ENCODE measurements around the gene TRIM40.
"Not testable (repeated sequence)": the region's sequence is repeated elsewhere in the genome, so short reads cannot be mapped to it uniquely, and the experiment has no call there.

Gene TRIM40

DNA sequence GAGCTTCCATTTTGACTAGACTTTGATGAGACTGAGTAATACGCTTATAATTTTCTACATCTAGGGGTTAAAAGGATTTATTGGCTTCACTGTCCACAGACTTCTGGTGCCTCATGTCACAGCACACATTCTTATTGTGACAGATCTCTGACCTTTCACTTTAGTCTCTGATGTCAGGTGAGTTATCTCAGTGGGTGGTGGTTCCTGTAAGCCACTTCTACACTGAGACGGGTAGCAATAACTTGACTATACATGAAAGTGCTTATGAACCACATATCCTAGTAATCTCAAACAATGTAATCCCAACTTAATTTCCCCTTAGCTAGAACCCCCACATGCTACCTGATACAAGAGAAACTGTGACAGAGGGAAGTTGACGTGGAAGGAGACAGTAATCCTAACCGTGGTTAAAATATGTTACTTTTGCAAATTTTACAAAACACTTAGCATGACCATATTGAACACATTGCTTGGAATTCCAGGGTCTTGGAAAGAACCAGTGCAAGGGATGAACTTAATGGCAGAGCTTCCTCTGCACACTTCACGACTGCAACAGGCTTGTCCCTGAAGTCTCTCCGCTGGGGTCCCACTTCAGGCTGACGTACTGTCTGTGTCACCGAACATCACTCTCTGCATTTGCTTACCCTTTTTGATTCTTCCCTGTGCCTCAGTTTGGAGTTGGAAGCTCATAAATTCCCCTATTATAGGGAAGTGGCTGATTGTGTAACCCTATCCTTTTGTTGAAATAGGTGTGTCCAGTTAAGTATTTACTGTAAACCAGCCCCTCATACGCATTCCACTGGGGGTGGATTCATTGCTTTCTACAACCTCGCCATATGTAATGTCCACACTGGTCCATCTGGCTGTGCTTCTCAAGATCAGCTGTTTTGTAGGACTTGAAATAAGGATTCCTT, 6.4 kb upstream of the TRIM40 start:
- Histone ChIP-seq H3K9me3 (ENCODE audit: control insufficient read depth, insufficient read depth, low read length) (no peaks in the 10 kb centered on the region), H3K36me3 (ENCODE audit: insufficient read depth, low read length) (no peaks in the 10 kb centered on the region), H3K9ac (ENCODE audit: low read depth, low read length) (no peak overlapping the region), H3K4me1 (ENCODE audit: insufficient read depth, low read length) (no peaks in the 10 kb centered on the region)

DNA sequence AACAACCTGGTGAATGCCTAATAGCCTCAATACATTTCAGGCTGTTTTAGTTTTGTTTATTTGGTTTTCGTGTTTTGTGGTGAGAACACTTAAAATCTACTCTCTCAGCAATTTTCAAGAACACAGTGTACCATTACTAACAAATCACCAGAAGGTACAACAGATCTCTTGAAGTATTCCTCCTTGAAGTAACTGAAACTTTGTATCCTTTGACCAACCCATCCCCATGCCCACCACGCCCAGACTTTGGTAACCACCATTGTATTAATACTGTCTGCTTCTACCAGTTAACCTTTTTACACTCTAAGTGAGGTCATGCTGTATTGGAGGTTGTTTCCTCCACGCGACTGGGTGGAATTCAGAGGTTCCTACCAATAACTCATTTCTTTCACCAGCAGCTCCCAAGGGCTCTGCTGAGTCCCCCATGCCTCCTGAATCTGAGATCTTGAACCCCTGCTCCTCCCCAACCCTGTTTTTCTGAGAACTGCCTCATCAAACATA, 5.7 kb upstream of the TRIM40 start:
- Histone ChIP-seq H3K9ac (ENCODE audit: low read depth, low read length) (no peak overlapping the region), H3K9me3 (ENCODE audit: control insufficient read depth, insufficient read depth, low read length) (no peaks in the 10 kb centered on the region), H3K4me1 (ENCODE audit: insufficient read depth, low read length) (no peaks in the 10 kb centered on the region)

DNA sequence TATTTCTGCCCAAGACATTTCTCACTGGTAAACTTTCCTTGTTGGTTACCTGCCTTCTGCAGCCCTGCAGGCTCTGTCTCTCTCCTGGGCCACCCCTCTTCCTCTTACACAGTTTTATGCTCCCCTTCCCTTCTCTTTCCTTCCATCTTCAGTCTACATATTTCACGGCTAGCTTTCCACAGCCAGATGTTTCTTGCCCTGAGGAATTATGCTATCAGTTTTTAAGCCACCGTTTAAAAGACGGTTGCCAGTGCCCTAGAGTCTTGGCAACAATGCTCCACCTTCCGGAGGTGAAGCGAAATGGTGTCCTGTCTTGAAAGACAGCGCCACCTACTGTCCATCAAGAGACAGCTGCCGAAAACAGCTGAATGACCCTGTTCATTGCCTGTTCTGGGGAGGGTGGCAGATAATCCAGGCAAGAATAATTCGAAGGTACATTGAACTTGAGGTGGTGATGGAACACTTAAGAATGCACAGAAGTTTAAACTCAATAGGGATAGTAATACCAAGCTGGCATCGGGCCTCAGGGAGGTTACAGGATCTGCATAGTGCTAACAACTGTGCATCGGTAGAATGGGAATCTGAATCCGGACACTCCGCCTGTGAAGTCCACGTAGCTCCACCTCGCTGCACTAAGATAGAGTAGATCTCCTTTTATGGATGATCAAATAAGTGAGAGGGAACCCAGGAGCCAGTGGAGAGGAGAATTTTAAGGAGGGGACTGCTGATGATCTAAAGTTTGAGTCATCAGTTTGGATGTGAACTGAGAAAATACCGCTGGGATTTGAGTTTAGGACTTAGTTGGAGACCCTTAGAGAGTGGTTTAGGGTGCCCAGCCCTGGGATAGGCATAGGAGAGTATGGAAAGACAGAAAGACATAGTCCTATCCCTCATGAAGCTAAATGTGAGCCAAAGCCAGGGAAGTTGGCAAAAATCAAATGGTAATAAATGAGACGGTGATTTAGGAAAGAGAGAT, 4.8 kb upstream of the TRIM40 start:
- no peak overlapping the region for H3K9ac ChIP-seq (ENCODE audit: low read depth, low read length)
- H3K4me1 ChIP-seq (ENCODE audit: insufficient read depth, low read length): no peaks in the 10 kb centered on the region
- no peaks in the 10 kb centered on the region for H3K9me3 ChIP-seq (ENCODE audit: control insufficient read depth, insufficient read depth, low read length)
- no peaks in the 10 kb centered on the region for H3K36me3 ChIP-seq (ENCODE audit: insufficient read depth, low read length)

More for the DNA sequence above, 5.7 kb upstream of the TRIM40 start:
- H3K36me3 ChIP-seq (ENCODE audit: insufficient read depth, low read length): no peaks in the 10 kb centered on the region

DNA sequence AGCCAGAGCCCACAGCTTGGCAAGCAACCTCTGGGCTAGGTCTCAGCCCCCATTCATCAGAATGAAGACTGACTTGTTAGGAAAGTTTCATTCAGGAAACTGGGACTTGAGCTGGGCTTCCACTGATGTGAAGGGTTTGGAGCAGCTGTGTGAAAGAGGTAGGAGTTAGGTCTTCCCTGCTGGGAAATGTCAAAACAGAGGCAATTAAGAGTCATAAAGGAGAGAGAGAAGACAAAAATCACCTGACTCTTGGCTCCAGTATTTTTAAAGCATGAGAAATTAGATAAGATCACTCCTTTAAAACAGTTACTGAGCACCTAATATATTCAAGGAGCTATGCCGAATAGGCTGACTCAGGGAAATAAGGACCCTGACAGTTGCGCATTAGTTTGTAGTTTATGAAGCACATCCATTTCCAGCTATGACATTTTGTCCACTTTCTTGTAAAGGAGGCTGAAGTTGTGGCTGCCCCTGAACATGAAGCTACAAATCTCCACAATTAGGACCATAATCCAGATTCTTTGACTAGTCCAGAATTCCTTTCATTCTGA, 3.9 kb upstream of the TRIM40 start:
- no peak overlapping the region for H3K9ac ChIP-seq (ENCODE audit: low read depth, low read length)
- H3K9me3 ChIP-seq (ENCODE audit: control insufficient read depth, insufficient read depth, low read length): no peaks in the 10 kb centered on the region
- H3K36me3 ChIP-seq (ENCODE audit: insufficient read depth, low read length): no peaks in the 10 kb centered on the region
- H3K4me1 ChIP-seq (ENCODE audit: insufficient read depth, low read length): no peaks in the 10 kb centered on the region

DNA sequence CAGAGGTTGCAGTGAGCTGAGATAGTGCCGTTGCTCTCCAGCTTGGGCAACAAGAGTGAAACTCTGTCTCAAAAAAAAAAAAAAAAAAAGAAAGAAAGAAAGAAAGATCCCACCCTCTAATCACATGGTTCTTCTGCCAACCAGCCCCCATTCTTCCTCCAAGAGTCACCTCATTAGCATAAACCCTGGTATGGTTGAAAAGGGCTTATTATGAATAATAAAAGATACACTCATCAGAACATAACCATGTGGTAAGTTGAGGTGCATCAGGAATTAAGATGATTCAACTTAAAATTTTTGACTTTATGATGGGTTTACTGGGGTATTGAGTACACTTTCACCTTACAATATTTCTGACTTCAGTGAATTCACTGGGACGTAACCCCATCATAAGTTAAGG, 793 bp upstream of the TRIM40 start:
- no peak overlapping the region for H3K9ac ChIP-seq (ENCODE audit: low read depth, low read length)
- no peaks in the 10 kb centered on the region for H3K36me3 ChIP-seq (ENCODE audit: insufficient read depth, low read length)
- H3K4me1 ChIP-seq (ENCODE audit: insufficient read depth, low read length): no peaks in the 10 kb centered on the region
- H3K9me3 ChIP-seq (ENCODE audit: control insufficient read depth, insufficient read depth, low read length): no peaks in the 10 kb centered on the region

DNA sequence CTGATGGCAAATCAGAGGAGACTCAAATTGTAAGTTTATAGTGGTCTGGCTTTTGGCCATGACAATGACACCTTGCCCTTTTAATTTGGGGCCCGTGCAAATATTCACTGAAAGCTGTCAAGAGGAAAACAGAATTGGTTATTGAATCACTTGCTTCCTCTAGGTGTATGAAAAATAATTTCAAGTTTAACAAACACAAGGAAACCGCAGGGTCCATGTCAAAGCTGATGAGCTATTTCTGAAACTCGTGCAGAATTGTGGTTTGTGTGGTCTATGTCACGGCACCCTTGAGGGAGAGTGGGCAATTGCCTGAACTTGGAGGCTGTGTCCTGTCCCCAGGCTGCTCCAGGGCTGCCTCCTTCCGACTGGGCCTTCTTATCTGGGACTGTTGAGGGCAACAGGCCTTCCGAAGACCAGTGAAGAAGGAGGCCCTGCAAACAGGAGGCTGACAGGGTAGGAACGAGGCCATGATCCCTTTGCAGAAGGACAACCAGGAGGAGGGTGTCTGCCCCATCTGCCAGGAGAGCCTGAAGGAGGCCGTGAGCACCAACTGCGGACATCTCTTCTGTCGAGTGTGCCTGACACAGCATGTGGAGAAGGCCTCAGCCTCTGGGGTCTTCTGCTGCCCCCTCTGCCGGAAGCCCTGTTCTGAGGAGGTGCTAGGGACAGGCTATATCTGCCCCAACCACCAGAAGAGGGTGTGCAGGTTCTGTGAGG, 788 bp downstream of the TRIM40 start:
- Histone ChIP-seq H3K9me3 (ENCODE audit: control insufficient read depth, insufficient read depth, low read length) (no peaks in the 10 kb centered on the region), H3K36me3 (ENCODE audit: insufficient read depth, low read length) (no peaks in the 10 kb centered on the region), H3K9ac (ENCODE audit: low read depth, low read length) (no peak overlapping the region), H3K4me1 (ENCODE audit: insufficient read depth, low read length) (no peaks in the 10 kb centered on the region)

DNA sequence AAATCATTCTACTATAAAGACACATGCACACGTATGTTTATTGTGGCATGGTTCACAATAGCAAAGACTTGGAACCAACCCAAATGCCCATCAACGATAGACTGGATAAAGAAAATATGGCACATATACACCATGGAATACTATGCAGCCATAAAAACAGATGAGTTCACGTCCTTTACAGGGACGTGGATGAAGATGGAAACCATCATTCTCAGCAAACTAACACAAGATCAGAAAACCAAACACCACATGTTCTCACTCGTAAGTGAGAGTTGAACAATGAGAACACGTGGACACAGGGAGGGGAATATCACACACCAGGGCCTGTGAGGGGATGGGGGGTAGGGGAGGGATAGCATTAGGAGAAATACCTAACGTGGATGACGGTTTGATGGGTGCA, 4.3 kb downstream of the TRIM40 start:
- H3K9me3 ChIP-seq (ENCODE audit: control insufficient read depth, insufficient read depth, low read length); H3K9ac ChIP-seq (ENCODE audit: low read depth, low read length); H3K36me3 ChIP-seq (ENCODE audit: insufficient read depth, low read length); H3K4me1 ChIP-seq (ENCODE audit: insufficient read depth, low read length): not testable (repeated sequence)

DNA sequence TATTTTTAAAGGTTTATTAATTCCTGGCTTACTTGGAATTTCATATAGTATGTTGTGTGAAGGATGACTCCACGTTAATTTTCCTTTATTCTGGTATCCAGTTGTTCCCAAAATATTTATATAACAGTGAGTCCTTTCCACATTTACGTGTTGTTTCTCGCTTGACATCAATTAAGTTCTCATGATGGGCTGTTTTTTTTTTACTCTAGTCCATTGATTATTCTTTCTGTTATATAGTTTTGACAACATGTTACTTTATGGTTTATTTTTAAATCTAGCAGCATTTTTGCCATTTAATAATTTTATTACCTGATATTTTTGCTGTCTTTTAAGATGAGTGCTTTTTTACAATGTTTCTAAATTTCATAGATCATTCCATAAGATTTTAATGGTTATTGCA, 6.7 kb downstream of the TRIM40 start:
- H3K36me3 ChIP-seq (ENCODE audit: insufficient read depth, low read length): no peaks in the 10 kb centered on the region
- H3K4me1 ChIP-seq (ENCODE audit: insufficient read depth, low read length): no peaks in the 10 kb centered on the region
- no peaks in the 10 kb centered on the region for H3K9me3 ChIP-seq (ENCODE audit: control insufficient read depth, insufficient read depth, low read length)
- no peak overlapping the region for H3K9ac ChIP-seq (ENCODE audit: low read depth, low read length)

DNA sequence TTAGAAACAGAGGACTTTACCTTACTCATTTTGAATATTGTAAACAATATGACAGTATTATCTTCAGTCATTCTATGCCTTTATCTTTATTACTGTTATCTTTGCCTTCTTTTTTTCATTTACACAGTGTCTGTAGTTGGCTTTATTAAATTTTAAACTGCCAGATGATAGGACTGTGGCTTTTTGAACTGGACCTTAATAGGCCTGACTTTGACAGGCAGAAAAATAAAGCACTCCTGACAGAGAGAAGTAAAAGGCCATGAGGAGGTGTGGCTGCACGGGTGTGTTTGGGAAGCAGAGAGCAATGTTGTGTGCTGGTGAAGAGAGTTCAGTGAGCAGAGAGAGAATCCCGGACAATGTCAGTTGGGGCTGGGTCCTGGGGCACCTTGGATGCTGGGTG, 7.8 kb downstream of the TRIM40 start:
- Histone ChIP-seq H3K9me3 (ENCODE audit: control insufficient read depth, insufficient read depth, low read length) (no peaks in the 10 kb centered on the region), H3K9ac (ENCODE audit: low read depth, low read length) (no peak overlapping the region), H3K36me3 (ENCODE audit: insufficient read depth, low read length) (no peaks in the 10 kb centered on the region), H3K4me1 (ENCODE audit: insufficient read depth, low read length) (no peaks in the 10 kb centered on the region)

DNA sequence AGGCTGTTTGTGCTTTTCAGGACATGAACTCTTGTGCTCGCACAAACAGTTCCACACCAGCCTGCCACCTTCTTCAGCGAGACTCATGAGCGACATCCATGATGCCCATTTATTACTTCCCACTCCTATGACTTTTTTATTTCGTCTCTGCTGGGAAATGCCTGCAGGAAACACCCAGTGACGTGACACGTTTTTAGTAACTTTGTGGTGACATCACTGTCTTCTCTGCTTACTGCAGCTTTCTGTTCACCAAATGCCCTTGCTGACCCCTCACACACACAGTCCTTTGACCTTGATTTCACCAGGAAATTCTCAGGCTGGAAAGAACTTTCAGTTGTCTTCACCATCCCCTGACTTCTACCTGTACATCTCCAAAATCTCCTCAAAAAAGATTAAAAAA, 8.9 kb downstream of the TRIM40 start:
- H3K4me1 ChIP-seq (ENCODE audit: insufficient read depth, low read length): no peaks in the 10 kb centered on the region
- no peak overlapping the region for H3K9ac ChIP-seq (ENCODE audit: low read depth, low read length)
- H3K9me3 ChIP-seq (ENCODE audit: control insufficient read depth, insufficient read depth, low read length): no peaks in the 10 kb centered on the region
- no peaks in the 10 kb centered on the region for H3K36me3 ChIP-seq (ENCODE audit: insufficient read depth, low read length)

DNA sequence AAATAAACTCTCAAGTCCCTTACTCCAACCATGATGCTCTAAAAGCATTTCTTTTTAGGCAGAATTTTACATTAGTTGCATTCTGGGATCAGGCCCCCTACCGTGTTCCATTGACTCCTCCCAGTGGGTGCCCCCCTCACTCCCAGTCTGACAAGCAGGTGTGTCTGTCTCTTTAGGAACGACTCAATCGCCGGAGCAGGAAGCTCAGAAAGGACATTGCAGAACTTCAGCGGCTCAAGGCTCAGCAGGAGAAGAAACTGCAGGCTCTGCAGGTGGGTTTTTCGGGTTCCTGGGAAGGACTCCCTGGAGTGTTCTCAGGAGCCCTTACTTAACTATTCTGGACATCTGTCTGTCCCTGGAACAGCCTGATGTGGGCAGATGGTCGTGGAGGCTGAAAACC, 9.9 kb downstream of the TRIM40 start:
- Histone ChIP-seq H3K9me3 (ENCODE audit: control insufficient read depth, insufficient read depth, low read length) (no peaks in the 10 kb centered on the region), H3K36me3 (ENCODE audit: insufficient read depth, low read length) (no peaks in the 10 kb centered on the region), H3K9ac (ENCODE audit: low read depth, low read length) (no peak overlapping the region), H3K4me1 (ENCODE audit: insufficient read depth, low read length) (no peaks in the 10 kb centered on the region)

DNA sequence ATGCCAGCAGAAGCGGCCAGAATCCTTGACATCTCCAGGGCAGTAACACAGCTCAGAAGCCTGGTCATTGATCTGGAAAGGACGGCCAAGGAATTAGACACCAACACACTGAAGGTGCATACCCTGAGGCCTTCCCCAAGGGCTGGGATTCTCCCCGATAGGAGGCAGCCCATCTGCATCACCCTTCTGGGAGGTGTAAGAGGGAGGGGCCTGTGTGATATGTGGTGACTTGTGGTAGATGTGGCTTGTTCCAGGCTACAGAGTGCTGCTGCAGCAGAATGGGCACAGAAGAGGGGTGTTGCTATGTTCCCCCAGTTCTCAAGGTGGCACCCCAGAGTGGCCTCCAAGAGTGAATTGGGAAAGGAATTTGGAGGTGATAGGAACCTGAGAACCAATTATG, 11.2 kb downstream of the TRIM40 start:
- Histone ChIP-seq H3K9ac (ENCODE audit: low read depth, low read length) (no peak overlapping the region), H3K9me3 (ENCODE audit: control insufficient read depth, insufficient read depth, low read length) (no peaks in the 10 kb centered on the region), H3K36me3 (ENCODE audit: insufficient read depth, low read length) (no peaks in the 10 kb centered on the region), H3K4me1 (ENCODE audit: insufficient read depth, low read length) (no peaks in the 10 kb centered on the region)

DNA sequence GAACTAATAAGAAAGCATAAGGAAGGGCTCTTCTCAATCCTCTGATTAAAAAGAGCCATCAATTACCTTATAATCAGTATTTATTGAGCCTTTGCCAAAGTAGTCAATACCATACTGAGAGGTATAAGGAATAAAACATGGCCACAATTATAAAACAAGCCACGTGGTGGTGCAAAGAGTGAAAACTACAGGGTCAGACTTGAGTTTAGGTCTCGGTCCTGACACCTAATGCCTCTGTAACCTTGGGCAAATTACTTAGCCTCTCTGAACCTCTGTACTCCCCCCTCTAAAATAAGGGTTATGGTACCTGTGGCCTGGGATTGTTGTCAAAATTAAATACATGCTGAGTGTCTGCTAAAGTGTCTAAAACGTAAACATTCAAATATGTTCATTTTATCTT, 13.3 kb downstream of the TRIM40 start:
- H3K36me3 ChIP-seq (ENCODE audit: insufficient read depth, low read length): no peaks in the 10 kb centered on the region
- no peak overlapping the region for H3K9ac ChIP-seq (ENCODE audit: low read depth, low read length)
- H3K9me3 ChIP-seq (ENCODE audit: control insufficient read depth, insufficient read depth, low read length): no peaks in the 10 kb centered on the region
- no peaks in the 10 kb centered on the region; the same call in 1 of the 2 replicates for H3K4me1 ChIP-seq (ENCODE audit: insufficient read depth, low read length)

Measured in ES-I3 (cell line).